HL-60 (cell line): ENCODE results near the gene KCNG2.

Experiments used
- GABPA ChIP-seq: IDR thresholded peaks from 2 replicates; pipeline ENCODE4 v1.6.1; 2012; ENCODE audit warnings: low read depth
- POLR2AphosphoS5 ChIP-seq: IDR thresholded peaks from 2 replicates; pipeline ENCODE4 v1.6.1; 2012; ENCODE audit warnings: low read depth
- SPI1 ChIP-seq: IDR thresholded peaks from 2 replicates; pipeline ENCODE4 v1.6.1; 2012; ENCODE audit warnings: low read depth, mild to moderate bottlenecking, borderline replicate concordance
- TF ChIP-seq, protein P1 (sequence below): IDR thresholded peaks from one replicate; pipeline ENCODE4 v1.5.1; 2011; ENCODE audit warnings: low read length, control low read depth, inconsistent platforms; ENCODE audit not compliant: insufficient read depth
- TF ChIP-seq, protein P2 (sequence below): IDR thresholded peaks from 2 replicates; pipeline ENCODE4 v1.6.1; 2012; ENCODE audit warnings: low read depth; ENCODE audit not compliant: insufficient replicate concordance

GRCh38 chr18:79784071-79784913 is 13.4 kb upstream of the KCNG2 start:
- TF ChIP-seq, protein P1, sequence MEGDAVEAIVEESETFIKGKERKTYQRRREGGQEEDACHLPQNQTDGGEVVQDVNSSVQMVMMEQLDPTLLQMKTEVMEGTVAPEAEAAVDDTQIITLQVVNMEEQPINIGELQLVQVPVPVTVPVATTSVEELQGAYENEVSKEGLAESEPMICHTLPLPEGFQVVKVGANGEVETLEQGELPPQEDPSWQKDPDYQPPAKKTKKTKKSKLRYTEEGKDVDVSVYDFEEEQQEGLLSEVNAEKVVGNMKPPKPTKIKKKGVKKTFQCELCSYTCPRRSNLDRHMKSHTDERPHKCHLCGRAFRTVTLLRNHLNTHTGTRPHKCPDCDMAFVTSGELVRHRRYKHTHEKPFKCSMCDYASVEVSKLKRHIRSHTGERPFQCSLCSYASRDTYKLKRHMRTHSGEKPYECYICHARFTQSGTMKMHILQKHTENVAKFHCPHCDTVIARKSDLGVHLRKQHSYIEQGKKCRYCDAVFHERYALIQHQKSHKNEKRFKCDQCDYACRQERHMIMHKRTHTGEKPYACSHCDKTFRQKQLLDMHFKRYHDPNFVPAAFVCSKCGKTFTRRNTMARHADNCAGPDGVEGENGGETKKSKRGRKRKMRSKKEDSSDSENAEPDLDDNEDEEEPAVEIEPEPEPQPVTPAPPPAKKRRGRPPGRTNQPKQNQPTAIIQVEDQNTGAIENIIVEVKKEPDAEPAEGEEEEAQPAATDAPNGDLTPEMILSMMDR, result no peak
- no peak for TF ChIP-seq POLR2AphosphoS5
- TF ChIP-seq, protein P2, sequence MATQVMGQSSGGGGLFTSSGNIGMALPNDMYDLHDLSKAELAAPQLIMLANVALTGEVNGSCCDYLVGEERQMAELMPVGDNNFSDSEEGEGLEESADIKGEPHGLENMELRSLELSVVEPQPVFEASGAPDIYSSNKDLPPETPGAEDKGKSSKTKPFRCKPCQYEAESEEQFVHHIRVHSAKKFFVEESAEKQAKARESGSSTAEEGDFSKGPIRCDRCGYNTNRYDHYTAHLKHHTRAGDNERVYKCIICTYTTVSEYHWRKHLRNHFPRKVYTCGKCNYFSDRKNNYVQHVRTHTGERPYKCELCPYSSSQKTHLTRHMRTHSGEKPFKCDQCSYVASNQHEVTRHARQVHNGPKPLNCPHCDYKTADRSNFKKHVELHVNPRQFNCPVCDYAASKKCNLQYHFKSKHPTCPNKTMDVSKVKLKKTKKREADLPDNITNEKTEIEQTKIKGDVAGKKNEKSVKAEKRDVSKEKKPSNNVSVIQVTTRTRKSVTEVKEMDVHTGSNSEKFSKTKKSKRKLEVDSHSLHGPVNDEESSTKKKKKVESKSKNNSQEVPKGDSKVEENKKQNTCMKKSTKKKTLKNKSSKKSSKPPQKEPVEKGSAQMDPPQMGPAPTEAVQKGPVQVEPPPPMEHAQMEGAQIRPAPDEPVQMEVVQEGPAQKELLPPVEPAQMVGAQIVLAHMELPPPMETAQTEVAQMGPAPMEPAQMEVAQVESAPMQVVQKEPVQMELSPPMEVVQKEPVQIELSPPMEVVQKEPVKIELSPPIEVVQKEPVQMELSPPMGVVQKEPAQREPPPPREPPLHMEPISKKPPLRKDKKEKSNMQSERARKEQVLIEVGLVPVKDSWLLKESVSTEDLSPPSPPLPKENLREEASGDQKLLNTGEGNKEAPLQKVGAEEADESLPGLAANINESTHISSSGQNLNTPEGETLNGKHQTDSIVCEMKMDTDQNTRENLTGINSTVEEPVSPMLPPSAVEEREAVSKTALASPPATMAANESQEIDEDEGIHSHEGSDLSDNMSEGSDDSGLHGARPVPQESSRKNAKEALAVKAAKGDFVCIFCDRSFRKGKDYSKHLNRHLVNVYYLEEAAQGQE, result no peak
- no peak for TF ChIP-seq GABPA
- TF ChIP-seq SPI1, result no peak
